Measurements from ENCODE around the gene LIPA. TPM values are rescaled to one million over a fixed set of nuclear protein-coding genes. Genes with fewer than 3 reads are reported as not detected.
"Not testable (repeated sequence)": the region's sequence is repeated elsewhere in the genome, so short reads cannot be mapped to it uniquely, and the experiment has no call there.

The LIPA gene
- total RNA-seq, 1 donor from 2014 or later: 18.0 TPM

GRCh38 chr10:89274928-89275327, 23.4 kb upstream of the LIPA start:
- intact Hi-C loops (cut with DNase I): no loop called here
- DNase-seq (no peak), ATAC-seq (ENCODE audit: poor library complexity) (no peak)

GRCh38 chr10:89273680-89274079, 22.1 kb upstream of the LIPA start:
- DNase-seq: no peak
- ATAC-seq (ENCODE audit: poor library complexity): no peak
- intact Hi-C loops (cut with DNase I): no loop called here

- intact Hi-C loops (cut with DNase I): no loop called here
- DNase-seq (no peak), ATAC-seq (ENCODE audit: poor library complexity) (no peak)
Observed at GRCh38 chr10:89271532-89271931, 20.0 kb upstream of the LIPA start.

- DNase-seq: no peak
- intact Hi-C loops (cut with DNase I): no loop called here
- ATAC-seq (ENCODE audit: poor library complexity): no peak
Observed at GRCh38 chr10:89270153-89270483, 18.5 kb upstream of the LIPA start.

- intact Hi-C loops (cut with DNase I): no loop called here
- DNase-seq (no peak), ATAC-seq (ENCODE audit: poor library complexity) (peak; percentile 58)
Observed at GRCh38 chr10:89269433-89270152, 18.0 kb upstream of the LIPA start.

- DNase-seq (no peak), ATAC-seq (ENCODE audit: poor library complexity) (no peak)
- intact Hi-C loops (cut with DNase I): no loop called here
Observed at GRCh38 chr10:89266721-89267453, 15.3 kb upstream of the LIPA start.

GRCh38 chr10:89263531-89263930, 12.0 kb upstream of the LIPA start:
- intact Hi-C loops (cut with DNase I): no loop called here

GRCh38 chr10:89263091-89263490, 11.5 kb upstream of the LIPA start:
- intact Hi-C loops (cut with DNase I): no loop called here
- no peak for DNase-seq
- ATAC-seq (ENCODE audit: poor library complexity): no peak

More at GRCh38 chr10:89263531-89263930, 12.0 kb upstream of the LIPA start:
- no peak for DNase-seq
- ATAC-seq (ENCODE audit: poor library complexity): no peak

- ATAC-seq (ENCODE audit: poor library complexity) (no peak), DNase-seq (no peak)
- intact Hi-C loops (cut with DNase I): no loop called here
Observed at GRCh38 chr10:89262086-89263051, 10.8 kb upstream of the LIPA start.

- DNase-seq (no peak), ATAC-seq (ENCODE audit: poor library complexity) (no peak)
- intact Hi-C loops (cut with DNase I): no loop called here
Observed at GRCh38 chr10:89258881-89259280, 7.3 kb upstream of the LIPA start.

GRCh38 chr10:89257581-89257980, 6.0 kb upstream of the LIPA start:
- no peak for DNase-seq
- intact Hi-C loops (cut with DNase I): no loop called here
- ATAC-seq (ENCODE audit: poor library complexity): no peak

- DNase-seq (no peak), ATAC-seq (ENCODE audit: poor library complexity) (no peak)
- intact Hi-C loops (cut with DNase I): no loop called here
Observed at GRCh38 chr10:89256962-89257361, 5.4 kb upstream of the LIPA start.

- ATAC-seq (ENCODE audit: poor library complexity) (no peak), DNase-seq (no peak)
- intact Hi-C loops (cut with DNase I): no loop called here
Observed at GRCh38 chr10:89256340-89256739, 4.8 kb upstream of the LIPA start.

- ATAC-seq (ENCODE audit: poor library complexity) (no peak), DNase-seq (no peak)
- intact Hi-C loops (cut with DNase I): no loop called here
Observed at GRCh38 chr10:89255793-89256192, 4.2 kb upstream of the LIPA start.

- DNase-seq; ATAC-seq (ENCODE audit: poor library complexity); intact Hi-C loops (cut with DNase I): not testable (repeated sequence)
Observed at GRCh38 chr10:89255091-89255579, 3.6 kb upstream of the LIPA start.

- no peak for DNase-seq
- intact Hi-C loops (cut with DNase I): no loop called here
- no peak for ATAC-seq (ENCODE audit: poor library complexity)
Observed at GRCh38 chr10:89252225-89252585, 630 bp upstream of the LIPA start.

GRCh38 chr10:89250865-89251408, 638 bp downstream of the LIPA start:
- ATAC-seq (ENCODE audit: poor library complexity): no peak
- no peak for DNase-seq
- intact Hi-C loops (cut with DNase I): no loop called here

GRCh38 chr10:89248990-89249389, 2.6 kb downstream of the LIPA start:
- DNase-seq (no peak), ATAC-seq (ENCODE audit: poor library complexity) (no peak)
- intact Hi-C loops (cut with DNase I): no loop called here

- intact Hi-C loops (cut with DNase I); DNase-seq; ATAC-seq (ENCODE audit: poor library complexity): not testable (repeated sequence)
Observed at GRCh38 chr10:89247623-89248022, 4.0 kb downstream of the LIPA start.
